T1000 (cell line): ENCODE results near the gene RARS1.
"Not testable (repeated sequence)": the region's sequence is repeated elsewhere in the genome, so short reads cannot be mapped to it uniquely, and the experiment has no call there.

Source experiments
- DNase-seq: peaks from one replicate; lab custom pipeline; 2025; ENCODE audit warnings: mixed read lengths; lab: John Stamatoyannopoulos, UW

RARS1 gene

DNA sequence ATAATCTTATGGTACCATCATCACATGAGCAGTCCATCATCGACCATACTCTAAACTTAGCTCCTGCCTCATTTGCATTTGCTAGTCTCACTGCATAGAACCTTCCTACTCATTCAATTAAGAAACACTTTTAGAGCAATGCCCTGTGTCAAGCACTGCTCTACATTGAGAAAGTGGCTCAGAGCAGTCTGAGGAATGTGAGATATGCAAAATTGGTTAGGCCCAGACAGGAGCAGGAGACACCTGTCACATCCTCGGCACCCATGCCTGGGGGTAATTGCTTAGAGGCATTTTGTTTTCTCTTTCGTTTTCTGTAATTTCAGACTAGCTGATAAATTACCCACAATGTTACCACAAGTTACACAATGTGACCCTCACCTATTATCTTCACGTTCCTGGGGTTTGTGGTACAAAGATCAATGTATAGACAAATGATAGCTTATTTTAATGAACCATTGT, 4.9 kb upstream of the RARS1 start:
- DNase-seq, result no peak

DNA sequence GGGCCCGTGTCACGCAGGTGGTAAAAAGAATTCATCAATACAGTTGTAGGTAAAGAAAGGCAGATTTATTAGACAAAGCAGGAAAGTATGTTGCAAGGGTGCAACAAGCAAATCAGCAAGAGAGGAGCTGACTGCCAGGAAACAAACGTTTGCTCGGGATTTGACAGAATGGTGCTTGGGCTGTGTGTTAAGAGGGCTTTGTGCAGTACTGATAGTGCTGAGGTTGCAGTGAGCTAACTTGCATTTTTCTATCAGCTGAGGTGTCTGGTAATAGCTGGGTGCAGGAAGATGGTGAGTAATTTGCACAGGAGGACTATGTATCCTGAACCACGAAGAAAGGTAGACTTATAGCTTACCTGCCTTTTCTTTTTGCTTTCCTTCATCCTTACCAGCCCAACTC, 3.9 kb upstream of the RARS1 start:
- no peak for DNase-seq

DNA sequence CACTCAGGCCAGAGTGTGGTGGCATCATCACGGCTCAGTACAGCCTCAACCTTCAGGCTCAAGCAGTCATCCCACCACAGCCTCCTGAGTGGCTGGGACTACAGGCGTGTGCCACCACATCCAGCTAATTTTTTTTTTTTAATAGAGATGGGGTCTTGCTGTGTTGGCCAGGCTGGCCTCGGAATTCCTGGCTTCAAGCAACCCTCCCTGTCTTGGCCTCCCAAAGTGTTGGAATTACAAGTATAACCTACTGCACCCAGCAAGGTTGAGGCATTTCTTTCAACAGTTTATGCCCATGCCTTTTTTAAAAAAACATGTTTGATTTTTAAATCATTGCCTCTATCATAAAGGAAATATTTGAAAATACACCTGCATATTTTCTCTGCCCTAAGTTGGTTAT, 2.8 kb downstream of the RARS1 start:
- no peak for DNase-seq

DNA sequence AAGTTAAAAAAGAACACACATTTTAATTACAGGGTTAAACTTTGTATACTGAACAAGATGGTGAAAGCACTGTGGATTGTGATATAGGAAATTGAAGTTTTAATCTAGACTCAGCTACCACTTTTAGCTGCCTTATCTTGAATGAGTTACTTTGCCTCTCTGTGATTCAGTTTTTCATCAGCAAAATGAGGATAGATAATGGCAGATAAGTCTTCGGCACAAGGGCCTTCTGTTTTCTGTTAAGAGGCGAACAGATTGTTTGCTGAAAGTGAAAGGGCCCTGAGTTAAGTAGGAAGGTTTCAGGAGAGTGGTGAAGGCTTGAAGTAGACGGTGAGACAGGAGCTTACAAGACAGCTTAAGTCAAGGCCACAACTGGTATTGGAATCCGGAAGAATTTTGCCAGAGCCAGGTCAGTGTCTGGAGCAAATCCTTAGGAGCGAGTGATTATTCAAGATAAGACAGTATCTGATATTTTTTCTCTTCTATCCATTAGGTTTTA, 7.8 kb downstream of the RARS1 start:
- DNase-seq, result no peak

GRCh38 chr5:168502563-168503237, 16.4 kb downstream of the RARS1 start:
- DNase-seq, result no peak

GRCh38 chr5:168513861-168514428, 27.7 kb downstream of the RARS1 start:
- DNase-seq, result no peak

DNA sequence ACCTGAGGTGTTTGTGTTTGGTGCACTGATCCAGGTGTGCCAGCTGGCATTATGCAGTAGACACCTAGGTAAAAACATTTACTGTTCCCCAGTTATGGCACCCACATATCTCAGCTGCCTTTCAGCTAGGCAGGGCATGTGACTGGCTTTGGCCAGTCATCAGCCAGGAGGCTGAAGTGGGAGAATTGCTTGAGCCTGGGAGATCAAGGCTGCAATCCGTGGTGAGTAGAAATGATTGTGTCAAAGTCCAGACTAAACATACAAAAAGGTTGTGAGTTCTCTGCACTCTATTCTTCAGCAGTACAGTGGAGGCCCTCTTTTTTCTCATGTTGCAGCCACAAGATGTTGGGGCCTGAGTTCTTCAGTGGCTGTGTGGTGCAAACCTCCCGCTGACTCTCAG, 39.6 kb downstream of the RARS1 start:
- no peak for DNase-seq

DNA sequence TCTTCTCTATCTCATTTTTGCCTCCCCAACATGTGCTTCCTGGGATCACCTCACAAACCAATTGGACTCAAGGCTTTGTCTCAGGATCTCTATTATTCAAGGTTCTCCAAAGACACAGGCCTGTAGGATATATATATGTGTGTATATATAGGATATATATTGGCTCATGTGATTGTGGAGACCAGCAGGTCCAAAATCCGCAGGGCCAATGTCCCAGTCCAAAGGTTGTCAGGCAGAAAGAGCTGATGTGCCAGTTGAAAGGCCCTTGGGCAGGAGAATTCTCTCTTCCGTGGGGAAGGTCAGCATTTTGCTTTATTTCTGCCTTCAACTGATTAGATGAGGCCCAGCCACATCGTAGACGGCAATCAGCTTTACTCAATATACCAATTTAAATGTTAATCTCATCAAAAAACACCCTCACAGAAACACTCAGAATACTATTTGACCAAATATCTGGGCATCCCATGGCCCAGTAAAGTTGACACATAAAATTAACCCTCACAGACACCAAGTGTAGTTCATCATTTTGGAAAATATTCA, 41.6 kb downstream of the RARS1 start:
- no peak for DNase-seq

DNA sequence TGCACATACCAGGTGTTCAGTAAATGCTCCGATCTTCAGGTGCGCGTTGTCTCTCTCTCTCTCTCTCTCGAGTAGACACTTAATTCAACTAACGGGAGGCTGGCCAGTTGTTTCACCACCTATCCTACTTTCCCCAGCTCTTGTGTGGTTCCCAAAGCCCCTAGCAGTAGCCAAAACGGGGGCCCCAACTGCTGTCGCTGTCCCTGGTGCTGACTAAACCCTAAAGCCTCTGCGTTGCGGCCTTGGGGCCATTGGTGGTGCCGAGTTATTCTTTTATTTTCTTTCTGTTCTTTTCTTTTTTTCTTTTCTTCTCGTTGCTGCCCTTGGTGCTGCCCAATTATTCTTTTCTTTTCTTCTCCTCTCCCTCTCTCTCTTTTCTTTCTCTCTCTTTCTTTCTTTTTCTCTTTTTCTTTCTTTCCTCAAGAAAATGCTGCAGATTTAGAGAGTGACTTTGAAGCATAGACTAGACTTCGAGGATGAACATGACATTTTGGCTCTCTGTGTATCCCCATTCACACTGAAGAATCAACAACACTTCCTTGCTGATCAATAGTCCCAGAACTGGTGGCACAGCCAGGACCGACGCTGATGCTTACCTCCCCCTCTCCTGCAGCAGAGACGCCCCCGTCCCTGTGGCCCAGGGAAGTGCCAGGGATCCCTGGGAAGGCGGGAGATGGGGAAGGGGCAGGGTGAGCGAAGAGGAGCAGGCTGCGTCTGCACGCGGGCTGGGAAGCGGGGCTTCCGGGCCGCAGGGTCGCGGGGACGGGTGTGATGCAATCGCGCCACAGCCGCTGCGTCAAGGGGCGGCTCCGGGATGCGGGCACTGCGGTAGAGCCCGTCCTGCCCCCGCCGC, 42.5 kb downstream of the RARS1 start, which contains the start of gene FBLL1:
Gene FBLL1, plus strand, starts transcription at position 785 of the 853 bp plus-strand sequence. CDS start 200 bp downstream, outside the sequence.
- no peak for DNase-seq

DNA sequence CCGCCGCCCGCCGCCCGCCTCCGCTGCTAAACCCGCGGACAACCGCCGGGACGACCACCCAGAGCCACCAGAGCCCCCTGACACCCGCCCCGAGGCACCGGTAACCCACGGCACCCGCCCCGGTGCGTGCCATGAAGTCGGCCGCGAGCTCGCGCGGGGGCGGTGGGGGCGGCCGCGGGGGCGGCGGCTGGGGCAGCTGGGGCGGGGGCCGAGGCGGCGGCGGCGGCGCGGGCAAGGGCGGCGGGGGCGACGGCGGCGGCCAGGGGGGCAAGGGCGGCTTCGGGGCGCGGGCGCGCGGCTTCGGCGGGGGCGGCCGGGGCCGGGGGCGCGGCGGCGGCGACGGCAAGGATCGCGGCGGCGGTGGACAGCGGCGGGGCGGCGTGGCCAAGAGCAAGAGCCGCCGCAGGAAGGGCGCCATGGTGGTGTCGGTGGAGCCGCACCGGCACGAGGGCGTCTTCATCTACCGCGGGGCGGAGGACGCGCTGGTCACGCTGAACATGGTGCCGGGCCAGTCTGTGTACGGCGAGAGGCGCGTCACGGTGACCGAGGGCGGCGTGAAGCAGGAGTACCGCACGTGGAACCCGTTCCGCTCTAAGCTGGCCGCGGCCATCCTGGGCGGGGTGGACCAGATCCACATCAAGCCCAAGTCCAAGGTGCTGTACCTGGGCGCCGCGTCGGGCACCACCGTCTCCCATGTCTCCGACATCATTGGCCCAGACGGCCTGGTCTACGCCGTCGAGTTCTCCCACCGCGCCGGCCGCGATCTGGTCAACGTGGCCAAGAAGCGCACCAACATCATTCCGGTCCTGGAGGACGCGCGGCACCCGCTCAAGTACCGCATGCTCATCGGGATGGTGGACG, 43.3 kb downstream of the RARS1 start:
- DNase-seq, result no peak

DNA sequence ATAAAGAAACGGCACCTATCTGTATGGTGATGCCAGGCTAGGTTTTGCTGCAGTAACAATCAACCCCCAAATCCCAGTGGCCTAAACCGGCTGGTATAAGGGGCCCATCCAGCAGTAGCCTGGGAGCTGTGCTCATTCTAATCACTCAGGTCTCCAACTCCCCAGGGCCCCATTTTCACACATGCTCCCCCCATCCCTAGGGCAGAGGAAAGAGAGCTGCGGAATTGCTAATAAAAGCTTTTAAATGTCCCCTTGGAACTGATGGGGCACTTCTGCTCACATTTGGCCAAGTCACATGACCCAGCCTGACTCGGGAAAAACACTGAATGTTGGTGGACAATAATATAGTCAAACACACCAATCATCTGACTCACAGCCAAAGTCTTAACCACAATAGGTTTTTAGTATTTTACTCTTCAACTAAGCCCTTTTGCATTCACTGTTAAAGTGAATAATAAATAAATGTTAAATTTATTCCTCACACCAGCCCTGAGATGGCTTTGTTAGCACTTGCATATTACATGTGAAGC, 44.4 kb downstream of the RARS1 start:
- no peak for DNase-seq

DNA sequence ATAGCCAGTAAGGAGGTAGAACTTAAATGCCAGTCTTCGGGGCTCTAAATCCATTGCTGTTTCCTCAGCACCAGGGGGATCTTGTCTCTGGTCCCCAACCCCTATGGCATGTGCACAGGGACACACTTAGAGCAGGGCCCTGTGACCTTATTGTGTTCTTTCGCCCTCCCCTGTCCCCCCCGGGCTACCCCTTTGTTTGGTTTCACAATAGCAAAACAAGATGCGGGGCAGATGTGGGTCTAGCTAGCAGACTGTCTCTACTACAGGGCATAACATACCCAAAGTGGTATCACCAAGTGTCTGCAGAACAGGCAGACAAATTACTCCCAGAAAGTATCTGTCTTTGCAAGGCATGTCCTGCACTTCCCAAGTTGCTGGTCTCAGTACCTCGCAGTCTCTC, 44.9 kb downstream of the RARS1 start:
- no peak for DNase-seq

- DNase-seq, result no peak
Observed at GRCh38 chr5:168531987-168532864, 46.0 kb downstream of the RARS1 start.

DNA sequence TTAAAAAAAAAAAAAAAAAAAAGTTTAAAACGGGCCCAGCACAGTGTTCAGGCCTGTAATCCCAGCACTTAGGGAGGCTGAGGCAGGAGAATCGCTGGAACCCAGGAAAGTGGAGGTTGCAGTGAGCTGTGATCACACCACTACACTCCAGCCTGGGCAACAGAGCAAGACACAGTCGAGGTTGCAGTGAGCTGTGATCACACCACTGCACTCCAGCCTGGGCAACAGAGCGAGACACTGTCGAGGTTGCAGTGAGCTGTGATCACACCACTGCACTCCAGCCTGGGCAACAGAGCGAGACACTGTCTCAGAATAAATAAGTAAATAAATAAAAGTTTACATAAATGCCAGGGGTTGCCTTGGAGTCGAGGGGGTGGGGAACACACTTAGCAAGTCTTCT, 48.1 kb downstream of the RARS1 start:
- DNase-seq, result not testable (repeated sequence)

GRCh38 chr5:168537176-168537575, 50.9 kb downstream of the RARS1 start:
- DNase-seq, result no peak

DNA sequence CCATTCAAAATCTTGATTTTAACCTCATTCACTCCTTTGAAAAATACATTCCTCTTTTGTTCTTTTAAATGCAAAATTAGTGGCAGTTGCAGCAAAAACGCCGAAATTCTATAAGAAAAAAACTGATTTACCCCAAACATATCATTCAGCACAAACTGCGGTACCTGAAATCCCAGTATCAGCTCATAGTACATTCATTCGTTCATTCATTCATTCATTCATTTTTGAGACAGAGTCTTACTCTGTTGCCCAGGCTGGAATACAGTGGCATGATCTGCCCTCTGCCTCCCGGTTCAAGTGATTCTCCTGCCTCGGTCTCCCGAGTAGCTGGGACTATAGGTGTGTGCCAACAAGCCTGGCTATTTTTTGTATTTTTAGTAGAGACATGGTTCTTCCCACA, 63.3 kb downstream of the RARS1 start:
- DNase-seq, result no peak

GRCh38 chr5:168550656-168551055, 64.4 kb downstream of the RARS1 start:
- DNase-seq, result no peak

GRCh38 chr5:168552146-168552545, 65.9 kb downstream of the RARS1 start:
- DNase-seq, result no peak

DNA sequence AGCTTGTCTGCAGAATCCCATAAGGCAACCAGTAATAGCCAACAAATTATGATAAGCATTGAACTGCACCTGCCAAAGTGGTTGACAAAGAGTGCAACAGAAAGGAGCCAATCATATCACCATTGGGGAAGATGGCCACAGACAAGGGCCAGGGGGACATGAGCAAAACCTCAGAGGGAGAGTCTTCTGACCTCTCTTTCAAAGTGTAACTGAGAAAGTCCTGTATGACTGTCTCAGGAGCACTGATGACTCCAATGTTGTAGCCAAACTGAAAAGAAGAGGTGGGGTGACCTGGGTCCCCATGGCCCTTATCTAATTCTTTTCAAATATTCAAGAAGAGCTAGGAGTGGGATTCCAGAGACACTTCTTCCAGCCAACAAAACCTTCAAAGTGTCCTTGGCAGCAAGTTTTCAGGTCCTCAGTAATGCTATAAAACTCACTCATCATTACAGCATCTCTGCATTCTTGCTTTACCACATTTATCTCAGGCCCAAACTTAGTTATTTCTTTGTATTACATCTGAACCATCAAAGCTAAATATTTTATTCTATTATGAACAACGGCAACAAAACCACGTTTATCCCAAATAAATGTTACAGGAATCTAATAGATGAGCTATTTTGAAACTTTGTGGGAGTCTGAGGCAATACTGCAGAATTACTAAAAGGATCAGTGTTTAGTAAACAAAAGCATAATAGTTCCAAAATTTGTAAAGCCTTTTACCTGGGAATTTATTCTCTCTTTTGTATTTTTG, 67.3 kb downstream of the RARS1 start:
- no peak for DNase-seq
